ENCODE measurements around the gene STAT3.

The STAT3 gene

DNA sequence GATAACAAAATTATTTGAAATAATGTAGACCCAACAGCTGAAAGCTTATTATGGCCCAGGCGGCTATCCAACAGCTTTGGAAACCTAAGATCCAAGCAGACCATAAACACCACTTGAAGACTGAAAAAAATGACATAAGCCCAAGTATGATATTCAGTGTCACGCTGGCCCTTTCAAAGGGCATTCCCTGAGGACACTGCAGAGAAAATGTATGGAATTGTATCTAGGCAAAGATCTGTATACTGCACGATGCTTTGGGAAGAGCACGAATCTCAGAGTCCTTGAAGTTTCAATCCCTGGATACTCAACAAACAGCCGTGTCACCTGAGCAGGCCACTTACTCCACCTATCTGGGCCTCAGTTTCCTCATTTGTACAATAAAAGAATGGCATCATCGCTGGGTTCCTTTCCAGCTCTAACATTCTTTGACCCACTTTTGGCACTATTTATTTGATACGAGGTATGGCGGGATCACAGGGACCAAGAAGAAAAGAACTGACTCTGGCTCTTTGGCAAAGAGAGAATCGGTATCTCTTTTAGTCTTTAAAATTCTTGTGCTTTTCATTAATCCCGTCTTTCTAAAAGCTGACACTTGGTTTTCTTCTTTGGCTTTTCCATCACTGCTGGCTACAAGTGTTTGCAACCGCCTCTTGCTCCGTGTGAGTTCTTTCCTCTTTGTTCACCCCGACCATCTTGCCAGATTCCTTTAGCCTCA, 113.3 kb downstream of the STAT3 start:
- peak overlapping the region; percentile 55 for H3K4me3 ChIP-seq (replicated peaks; ENCODE audit: low read depth, low read length)
- no peak for DNase-seq (ENCODE audit: extremely low read depth, low read depth)
- TF ChIP-seq, protein P1, sequence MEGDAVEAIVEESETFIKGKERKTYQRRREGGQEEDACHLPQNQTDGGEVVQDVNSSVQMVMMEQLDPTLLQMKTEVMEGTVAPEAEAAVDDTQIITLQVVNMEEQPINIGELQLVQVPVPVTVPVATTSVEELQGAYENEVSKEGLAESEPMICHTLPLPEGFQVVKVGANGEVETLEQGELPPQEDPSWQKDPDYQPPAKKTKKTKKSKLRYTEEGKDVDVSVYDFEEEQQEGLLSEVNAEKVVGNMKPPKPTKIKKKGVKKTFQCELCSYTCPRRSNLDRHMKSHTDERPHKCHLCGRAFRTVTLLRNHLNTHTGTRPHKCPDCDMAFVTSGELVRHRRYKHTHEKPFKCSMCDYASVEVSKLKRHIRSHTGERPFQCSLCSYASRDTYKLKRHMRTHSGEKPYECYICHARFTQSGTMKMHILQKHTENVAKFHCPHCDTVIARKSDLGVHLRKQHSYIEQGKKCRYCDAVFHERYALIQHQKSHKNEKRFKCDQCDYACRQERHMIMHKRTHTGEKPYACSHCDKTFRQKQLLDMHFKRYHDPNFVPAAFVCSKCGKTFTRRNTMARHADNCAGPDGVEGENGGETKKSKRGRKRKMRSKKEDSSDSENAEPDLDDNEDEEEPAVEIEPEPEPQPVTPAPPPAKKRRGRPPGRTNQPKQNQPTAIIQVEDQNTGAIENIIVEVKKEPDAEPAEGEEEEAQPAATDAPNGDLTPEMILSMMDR (IDR thresholded peaks at IDR 0.05; ENCODE audit: low read depth, low read length, missing control alignments) = no peak

DNA sequence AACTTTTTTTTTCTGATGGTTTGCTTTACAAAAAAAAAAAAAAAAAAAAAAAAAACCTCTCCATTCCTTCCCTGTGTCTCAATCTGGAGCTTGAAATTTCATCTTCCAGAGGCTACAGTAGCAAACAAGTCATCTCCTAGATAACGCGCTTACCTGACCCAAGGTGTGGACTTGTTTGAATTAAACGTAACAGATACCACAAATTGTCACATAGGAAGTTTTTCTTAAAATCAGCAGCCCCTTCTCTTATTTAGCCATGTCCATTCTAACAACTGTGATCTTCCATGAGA, 114.0 kb downstream of the STAT3 start:
- DNase-seq (ENCODE audit: extremely low read depth, low read depth) = no peak
- no peak overlapping the region for H3K4me3 ChIP-seq (replicated peaks; ENCODE audit: low read depth, low read length)
- TF ChIP-seq, protein P1 (IDR thresholded peaks at IDR 0.05; ENCODE audit: low read depth, low read length, missing control alignments) = no peak

DNA sequence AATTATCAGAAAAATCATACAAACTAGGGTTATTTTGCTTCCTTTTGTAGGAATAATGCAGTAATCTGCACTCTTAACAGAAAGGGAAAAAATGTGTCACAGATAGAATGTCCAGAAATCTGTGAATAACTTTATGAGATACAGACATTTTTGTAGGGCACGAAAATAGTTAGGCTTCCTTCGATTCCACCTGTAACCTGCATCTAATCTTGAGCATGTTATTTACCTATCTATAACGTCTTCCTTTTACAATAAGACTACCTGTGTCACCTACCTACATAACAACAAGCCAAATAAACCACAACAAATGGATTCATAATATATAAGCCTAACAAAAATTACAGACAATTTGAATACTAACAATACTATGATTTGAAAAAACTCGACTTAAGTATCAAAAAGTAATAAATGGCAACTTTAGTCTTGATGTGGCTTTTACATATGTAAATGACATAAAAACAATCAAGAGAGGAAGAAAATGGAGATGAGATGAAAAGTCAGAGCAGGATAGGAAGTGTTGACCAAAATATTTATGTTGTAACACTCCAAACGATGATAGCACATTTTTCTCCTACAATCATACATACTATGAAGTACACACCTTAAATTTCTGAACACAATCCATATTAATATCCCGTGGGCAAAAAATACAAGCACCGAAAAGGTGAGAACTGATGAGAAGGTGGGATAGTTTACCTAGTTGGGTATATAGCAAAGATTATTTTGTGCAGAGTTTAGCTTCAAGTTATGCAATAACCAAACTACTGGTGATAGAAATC, 114.6 kb downstream of the STAT3 start:
- no peak for DNase-seq (ENCODE audit: extremely low read depth, low read depth)
- H3K4me3 ChIP-seq (replicated peaks; ENCODE audit: low read depth, low read length) = no peak overlapping the region
- TF ChIP-seq, protein P1 (IDR thresholded peaks at IDR 0.05; ENCODE audit: low read depth, low read length, missing control alignments) = no peak

DNA sequence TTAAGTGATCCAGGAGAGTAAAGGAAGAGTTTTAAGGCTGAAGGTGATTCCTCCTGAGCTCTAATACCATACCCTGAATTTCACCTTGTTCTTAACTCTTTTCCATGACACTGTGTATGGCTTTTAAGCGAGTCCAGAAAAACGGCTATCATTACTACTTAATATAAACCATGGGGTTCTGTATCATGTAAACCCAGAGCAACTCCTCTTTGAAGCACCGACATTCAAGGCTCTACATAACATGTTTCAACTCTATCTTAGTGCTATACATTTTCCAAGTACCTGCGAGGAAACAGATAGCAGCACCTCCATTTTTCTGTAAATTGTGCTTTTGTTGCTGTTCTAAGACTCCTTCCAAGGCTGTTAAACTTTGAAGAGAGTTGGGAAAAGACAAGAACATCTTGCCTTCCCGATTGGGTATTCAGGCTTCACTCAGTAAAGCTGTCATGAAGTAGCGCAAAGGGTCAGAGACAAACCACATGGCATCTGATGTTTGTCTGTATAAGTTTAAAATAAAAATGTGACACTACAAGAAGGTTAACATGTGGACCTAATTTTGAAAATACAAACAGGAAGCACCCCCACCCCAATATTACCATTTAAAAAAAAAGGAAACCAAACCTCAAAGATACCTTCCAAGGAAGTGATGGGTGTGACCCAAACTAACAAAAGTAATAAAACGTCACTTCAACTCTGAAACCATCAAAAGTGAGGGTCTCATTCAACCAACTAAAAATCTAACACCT, 115.9 kb downstream of the STAT3 start:
- TF ChIP-seq, protein P1 (IDR thresholded peaks at IDR 0.05; ENCODE audit: low read depth, low read length, missing control alignments) = no peak
- H3K4me3 ChIP-seq (replicated peaks; ENCODE audit: low read depth, low read length) = no peak overlapping the region
- DNase-seq (ENCODE audit: extremely low read depth, low read depth) = no peak

DNA sequence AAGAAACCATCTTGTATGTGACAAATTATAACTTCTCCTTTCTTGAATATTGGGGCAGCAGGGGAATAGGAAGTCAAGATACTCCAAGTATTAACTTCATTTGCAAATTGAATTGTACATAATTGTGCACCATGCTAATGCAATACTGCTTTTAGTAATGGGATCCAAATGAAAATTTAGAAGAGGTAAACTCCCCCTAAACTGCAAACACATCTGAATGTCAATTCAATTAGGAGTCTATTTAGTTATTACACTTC, 116.5 kb downstream of the STAT3 start:
- no peak for DNase-seq (ENCODE audit: extremely low read depth, low read depth)
- TF ChIP-seq, protein P1 (IDR thresholded peaks at IDR 0.05; ENCODE audit: low read depth, low read length, missing control alignments) = no peak
- H3K4me3 ChIP-seq (replicated peaks; ENCODE audit: low read depth, low read length) = no peak overlapping the region

DNA sequence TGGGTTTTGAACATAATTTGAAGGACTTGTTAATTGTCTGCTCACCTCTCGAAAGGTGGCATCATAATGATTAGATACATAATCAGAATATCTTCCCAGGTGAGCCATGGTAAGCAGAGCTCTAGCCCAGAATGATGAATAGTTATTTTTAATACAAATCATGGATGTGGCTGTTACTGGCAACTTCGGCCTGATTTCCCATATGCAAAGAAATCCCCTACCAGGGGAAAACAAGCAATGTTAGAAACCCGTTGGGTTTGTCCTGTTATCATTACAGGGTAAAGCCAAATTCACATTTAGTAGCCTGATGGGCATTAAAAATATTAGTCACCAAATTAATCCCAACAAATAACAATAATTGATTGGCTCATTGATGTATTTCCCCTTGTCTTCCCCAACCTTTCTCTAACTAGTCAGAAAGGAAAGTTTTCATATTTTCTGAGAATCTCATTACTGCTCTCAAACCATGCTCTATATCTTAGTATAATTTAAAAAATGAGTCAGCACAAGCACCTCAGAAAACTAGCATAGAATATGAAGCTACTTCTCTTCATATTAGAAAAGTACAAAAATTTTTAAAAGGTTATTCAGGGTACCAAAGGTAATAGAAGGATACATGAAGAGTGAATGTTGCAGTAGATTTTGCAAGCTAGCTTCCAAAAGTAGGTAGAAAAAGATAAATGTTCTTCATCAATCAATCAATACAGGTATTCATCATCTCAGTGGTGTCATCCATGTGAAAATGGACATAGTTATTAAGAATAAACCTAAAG, 117.0 kb downstream of the STAT3 start:
- no peak for DNase-seq (ENCODE audit: extremely low read depth, low read depth)
- TF ChIP-seq, protein P1 (IDR thresholded peaks at IDR 0.05; ENCODE audit: low read depth, low read length, missing control alignments) = no peak
- no peak overlapping the region for H3K4me3 ChIP-seq (replicated peaks; ENCODE audit: low read depth, low read length)

Measured in HFF-Myc (cell line).